ENCODE measurements around the gene SYNRG.

SYNRG gene

GRCh38 chr17:37562016-37562745 lies 47.0 kb downstream of the SYNRG start (continued):
- no peak for TF ChIP-seq ZNF692 (tag by site-specific recombination; IDR thresholded peaks at IDR 0.05)

GRCh38 chr17:37558299-37558698 lies 50.9 kb downstream of the SYNRG start:
- H3K27ac ChIP-seq (ENCODE audit: extremely low read depth, low read depth, low read length): no peak overlapping the region
- TF ChIP-seq PRDM6 (tag by site-specific recombination; IDR thresholded peaks at IDR 0.05): peak; percentile 25; the same call in 1 of the 2 replicates
- TF ChIP-seq MEIS1 (CRISPR knock-in tag; IDR thresholded peaks at IDR 0.05; ENCODE audit: borderline replicate concordance): no peak
- TF ChIP-seq ZSCAN16 (tag by site-specific recombination; IDR thresholded peaks at IDR 0.05): no peak
- CTCF ChIA-PET: interaction anchor here (1.1 kb wide), 1 partner anchor 32 kb away, joined by 5 read pairs; no protein-coding TSS in a partner anchor
- H3K4me3 ChIP-seq (ENCODE audit: low read depth, low read length): no peak overlapping the region
- H3K4me1 ChIP-seq (ENCODE audit: control insufficient read depth, insufficient read depth, low read length): peaks cover 10% of the 10 kb centered on the region
- no peaks in the 10 kb centered on the region for H3K9me3 ChIP-seq (ENCODE audit: control insufficient read depth, insufficient read depth, low read depth, low read length)
- POLR2A ChIA-PET: no interaction called here
- H3K36me3 ChIP-seq (ENCODE audit: control insufficient read depth in 2 of 2, insufficient read depth in 1 of 2, low read length in 2 of 2): peaks cover 38 to 48% of the 10 kb centered on the region in 2 experiments

- TF ChIP-seq ZNF121 (tag by site-specific recombination; IDR thresholded peaks at IDR 0.05): peak; percentile 73; the same call in 1 of the 2 replicates
- TF ChIP-seq MZF1 (tag by site-specific recombination; IDR thresholded peaks at IDR 0.05; ENCODE audit: borderline replicate concordance): no peak
- Histone ChIP-seq H3K4me3 (ENCODE audit: low read depth, low read length) (no peak overlapping the region), H3K9me3 (ENCODE audit: control insufficient read depth, insufficient read depth, low read depth, low read length) (no peaks in the 10 kb centered on the region), H3K27ac (ENCODE audit: extremely low read depth, low read depth, low read length) (no peak overlapping the region), H3K36me3 (ENCODE audit: control insufficient read depth in 2 of 2, insufficient read depth in 1 of 2, low read length in 2 of 2) (peaks cover 43 to 55% of the 10 kb centered on the region in 2 experiments), H3K4me1 (ENCODE audit: control insufficient read depth, insufficient read depth, low read length) (peaks cover 3% of the 10 kb centered on the region)
- POLR2A ChIA-PET: no interaction called here
- CTCF ChIA-PET: interaction anchor here (1.3 kb wide), 1 partner anchor 13 kb away, joined by 14 read pairs; no protein-coding TSS in a partner anchor
Measured at GRCh38 chr17:37557482-37557881, 51.7 kb downstream of the SYNRG start.

- Histone ChIP-seq H3K4me1 (ENCODE audit: control insufficient read depth, insufficient read depth, low read length) (no peaks in the 10 kb centered on the region; the same call in 1 of the 2 replicates), H3K27ac (ENCODE audit: extremely low read depth, low read depth, low read length) (no peak overlapping the region), H3K9me3 (ENCODE audit: control insufficient read depth, insufficient read depth, low read depth, low read length) (no peaks in the 10 kb centered on the region), H3K4me3 (ENCODE audit: low read depth, low read length) (no peak overlapping the region), H3K36me3 (ENCODE audit: control insufficient read depth in 2 of 2, insufficient read depth in 1 of 2, low read length in 2 of 2) (peaks cover 35 to 48% of the 10 kb centered on the region in 2 experiments)
- POLR2A ChIA-PET: interaction anchor here (1.2 kb wide), 1 partner anchor 54 kb away, joined by 3 read pairs; the partner anchor contains the start of gene SYNRG
- CTCF ChIA-PET: interaction anchor here (0.7 kb wide), 1 partner anchor 15 kb away, joined by 4 read pairs; no protein-coding TSS in a partner anchor
- TF ChIP-seq SCRT1 (tag by site-specific recombination; IDR thresholded peaks at IDR 0.05; ENCODE audit: borderline replicate concordance) (no peak), ZNF223 (tag by site-specific recombination; IDR thresholded peaks at IDR 0.05) (no peak), RBAK (tag by site-specific recombination; IDR thresholded peaks at IDR 0.05) (no peak), IKZF3 (tag by site-specific recombination; IDR thresholded peaks at IDR 0.05) (no peak), ZNF2 (tag by site-specific recombination; IDR thresholded peaks at IDR 0.05) (no peak), ZNF23 (tag by site-specific recombination; IDR thresholded peaks at IDR 0.05; ENCODE audit: borderline replicate concordance) (no peak), ZNF747 (tag by site-specific recombination; IDR thresholded peaks at IDR 0.05) (no peak), ZNF692 (tag by site-specific recombination; IDR thresholded peaks at IDR 0.05) (no peak), ZNF645 (tag by site-specific recombination; IDR thresholded peaks at IDR 0.05) (no peak), ZNF670 (tag by site-specific recombination; IDR thresholded peaks at IDR 0.05; ENCODE audit: low read depth) (no peak), ZNF148 (tag by site-specific recombination; IDR thresholded peaks at IDR 0.05; ENCODE audit: borderline replicate concordance) (no peak), ZNF621 (tag by site-specific recombination; IDR thresholded peaks at IDR 0.05) (no peak), ZNF560 (tag by site-specific recombination; IDR thresholded peaks at IDR 0.05; ENCODE audit: borderline replicate concordance) (no peak), ZNF248 (tag by site-specific recombination; IDR thresholded peaks at IDR 0.05) (no peak), ZNF558 (tag by site-specific recombination; IDR thresholded peaks at IDR 0.05) (no peak)
Measured at GRCh38 chr17:37555386-37555785, 53.8 kb downstream of the SYNRG start.
